Sigmoid colon (tissue), 7 donors: ENCODE measurements around the gene ATOX1. TPM values are rescaled to one million over a fixed set of nuclear protein-coding genes. Genes with fewer than 3 reads are reported as not detected.

Source experiments
- DNase-seq: peaks from one replicate; pipeline ENCODE4 v3.0.0-alpha.2; 2019
- H3K27ac ChIP-seq, 4 donors: fragments of 200-600 bp; sonication (generic); one replicate each; pipeline ENCODE4 v1.5.1; 2016 to 2019; ENCODE audit warnings: mild to moderate bottlenecking in 1 of 4
- H3K27me3 ChIP-seq, 3 donors: fragments of 200-600 bp; sonication (generic); one replicate each; pipeline ENCODE4 v1.5.1; 2019; ENCODE audit warnings: mild to moderate bottlenecking in 1 of 3
- H3K36me3 ChIP-seq, 4 donors: fragments of 200-600 bp; sonication (generic); one replicate each; pipeline ENCODE4 v1.5.1; 2016 to 2019
- H3K4me1 ChIP-seq, 4 donors: fragments of 200-600 bp; sonication (generic); one replicate each; pipeline ENCODE4 v1.5.1; 2017 to 2019
- H3K4me3 ChIP-seq, 4 donors: fragments of 200-600 bp; sonication (generic); one replicate each; pipeline ENCODE4 v1.5.1; 2017 to 2019; ENCODE audit warnings: mild to moderate bottlenecking in 2 of 4, moderate library complexity in 1 of 4
- H3K9me3 ChIP-seq, 4 donors: fragments of 200-600 bp in 3 of 4; sonication (generic) in 3 of 4; one replicate each; pipeline versions ENCODE4 v1.5.1 to v1.6.1; 2013 to 2019
- CTCF ChIP-seq, 4 experiments: fragments of 450-650 bp in 3 of 4; fragments of 200-600 bp in 1 of 4; IDR thresholded peaks; one replicate each; pipeline ENCODE4 v1.5.1; 2016 to 2019; ENCODE audit warnings: antibody characterized with exemption in 4 of 4, mild to moderate bottlenecking in 3 of 4, moderate library complexity in 2 of 4
- EP300 ChIP-seq, 4 donors: sonication (generic); formaldehyde crosslinking; IDR thresholded peaks; one replicate each; pipeline ENCODE4 v1.6.1; 2017; ENCODE audit warnings: antibody characterized with exemption in 4 of 4
- POLR2A ChIP-seq, 2 donors: fragments of 450-650 bp; IDR thresholded peaks; one replicate each; pipeline ENCODE4 v1.6.1; 2016; ENCODE audit warnings: antibody characterized with exemption in 2 of 2, mild to moderate bottlenecking in 2 of 2, moderate library complexity in 2 of 2
- POLR2AphosphoS5 ChIP-seq, 4 donors: sonication (generic); formaldehyde crosslinking; IDR thresholded peaks; one replicate each; pipeline ENCODE4 v1.6.1; 2017; ENCODE audit warnings: antibody characterized with exemption in 4 of 4
- WGBS, 2 donors: extraction: QIAGEN DNeasy Blood & Tissue Kit; methylation state at CpG; one replicate each; pipeline ENCODE4 v1.1.7; 2013; 5-methylcytosine and 5-hydroxymethylcytosine counted together
- intact Hi-C: fragments of 100-400 bp; cut with DNase I; formaldehyde crosslinking; loops from one replicate; pipeline ENCODE4 v1.15.1; 2023
- polyA plus RNA-seq, 3 donors: library from polyadenylated mRNA; stranded (reverse); fragments of 200-250 nt; gene quantifications; one replicate each; pipeline ENCODE4 v1.2.3, GENCODE V29; 2013
- total RNA-seq, 4 donors: library from RNA; depleted of rRNA; stranded (reverse); fragments of >200 nt; gene quantifications; one replicate each; pipeline ENCODE4 v1.1.0, GENCODE V29; 2016
- donor health status: healthy with polysubstance abuse.
- donor health status: Bipolar disorder and iron deficiency.
- donor health status: healthy.

Gene ATOX1
- total and polyA plus RNA-seq, 7 donors, result 62.0 to 205 (median 130) TPM

- Histone ChIP-seq H3K4me1 (peaks cover 0 to 51% (median 18%) of the 10 kb centered on the region in 4 donors), H3K27me3 (no peaks in the 10 kb centered on the region), H3K27ac (peak overlapping the region; percentile 29 to 71 (median 40)), H3K4me3 (no peak overlapping the region), H3K36me3 (no peaks in the 10 kb centered on the region), H3K9me3 (no peaks in the 10 kb centered on the region)
- TF ChIP-seq POLR2A (IDR thresholded peaks at IDR 0.05) (no peak), EP300 (IDR thresholded peaks at IDR 0.05) (no peak), CTCF (IDR thresholded peaks at IDR 0.05) (peak; percentile 21 to 55 (median 50)), POLR2AphosphoS5 (IDR thresholded peaks at IDR 0.05) (no peak)
- intact Hi-C loops, result loop anchor here (2.0 kb wide), 2 partner anchors 21 to 51 kb away; no protein-coding TSS in a partner anchor
- DNase-seq, result no peak
- 89 to 90% methylated on average over 6 of the region's 6 CpGs for WGBS, 2 donors
Observed at GRCh38 chr5:151719228-151720000, 39.0 kb downstream of the ATOX1 start.

GRCh38 chr5:151718646-151719045, 39.8 kb downstream of the ATOX1 start:
- 70 to 75% methylated on average over 3 of the region's 3 CpGs for WGBS, 2 donors
- no peak for TF ChIP-seq CTCF (IDR thresholded peaks at IDR 0.05)
- TF ChIP-seq POLR2AphosphoS5 (IDR thresholded peaks at IDR 0.05), result no peak
- no peak for TF ChIP-seq EP300 (IDR thresholded peaks at IDR 0.05)
- no peak for TF ChIP-seq POLR2A (IDR thresholded peaks at IDR 0.05)
- intact Hi-C loops, result loop anchor here (2.0 kb wide), 2 partner anchors 22 to 50 kb away; no protein-coding TSS in a partner anchor
- H3K27ac ChIP-seq, result peak overlapping the region; percentile 29 to 71 (median 40)
- peaks cover 0 to 51% (median 18%) of the 10 kb centered on the region in 4 donors for H3K4me1 ChIP-seq
- DNase-seq, result no peak
- H3K36me3 ChIP-seq, result no peaks in the 10 kb centered on the region
- no peaks in the 10 kb centered on the region for H3K27me3 ChIP-seq
- no peaks in the 10 kb centered on the region for H3K9me3 ChIP-seq
- no peak overlapping the region for H3K4me3 ChIP-seq

- no peaks in the 10 kb centered on the region for H3K36me3 ChIP-seq
- intact Hi-C loops, result loop anchor here (2.0 kb wide), 2 partner anchors 23 to 49 kb away; no protein-coding TSS in a partner anchor
- H3K27me3 ChIP-seq, result no peaks in the 10 kb centered on the region
- H3K9me3 ChIP-seq, result no peaks in the 10 kb centered on the region
- DNase-seq, result no peak
- H3K4me1 ChIP-seq, result peaks cover 0 to 51% (median 18%) of the 10 kb centered on the region in 4 donors
- no peak overlapping the region for H3K4me3 ChIP-seq
- 72 to 83% methylated on average over 2 of the region's 2 CpGs for WGBS, 2 donors
- H3K27ac ChIP-seq, result peak overlapping the region in 3 of 4 donors; percentile 29 to 71 (median 41)
- no peak for TF ChIP-seq CTCF (IDR thresholded peaks at IDR 0.05)
Observed at GRCh38 chr5:151718153-151718552, 40.3 kb downstream of the ATOX1 start.

- WGBS, 2 donors, result 64 to 70% methylated on average over 3 of the region's 3 CpGs
- Histone ChIP-seq H3K27me3 (no peaks in the 10 kb centered on the region), H3K36me3 (no peaks in the 10 kb centered on the region), H3K27ac (peak overlapping the region in 1 of 4 donors; percentile 71), H3K4me1 (peaks cover 0 to 50% (median 18%) of the 10 kb centered on the region in 4 donors), H3K4me3 (no peak overlapping the region), H3K9me3 (no peaks in the 10 kb centered on the region)
- intact Hi-C loops, result no loop called here
- DNase-seq, result no peak
- no peak for TF ChIP-seq EP300 (IDR thresholded peaks at IDR 0.05)
- TF ChIP-seq CTCF (IDR thresholded peaks at IDR 0.05), result no peak
- no peak for TF ChIP-seq POLR2AphosphoS5 (IDR thresholded peaks at IDR 0.05)
- TF ChIP-seq POLR2A (IDR thresholded peaks at IDR 0.05), result no peak
Observed at GRCh38 chr5:151717416-151717815, 41.0 kb downstream of the ATOX1 start.
